OCI-LY7 (cell line): Measurements from ENCODE around the gene THRB. TPM values are rescaled to one million over a fixed set of nuclear protein-coding genes. Genes with fewer than 3 reads are reported as not detected.

ENCODE experiments used
- BruUV-seq: library from RNA; stranded (reverse); fragments of 400-500 nt; replicated peaks from 2 replicates; lab custom pipeline; 2021; lab: Mats Ljungman, UMichigan
- CTCF ChIA-PET: fragments of 300-600 bp; sonication (Branson Sonifier 250); formaldehyde crosslinking; loops from one replicate; lab custom pipeline; 2022; ENCODE audit warnings: antibody characterized with exemption; ENCODE audit not compliant: unreplicated experiment; lab: Charles Lee
- POLR2A ChIA-PET: fragments of 300-600 bp; sonication (Branson Sonifier 250); formaldehyde crosslinking; loops from one replicate; lab custom pipeline; 2022; ENCODE audit warnings: antibody characterized with exemption; lab: Charles Lee
- DNase-seq: peaks from one replicate; pipeline ENCODE4 v3.0.0-alpha.2; 2015; ENCODE audit warnings: low spot score
- H2AFZ ChIP-seq: fragments of 200-600 bp; sonication (generic), shearing (Covaris generic); 2 replicates; pipeline ENCODE4 v1.6.1; 2014; ENCODE audit warnings: mild to moderate bottlenecking, antibody characterized with exemption, low read length, moderate library complexity
- H3K27ac ChIP-seq: fragments of 200-600 bp; sonication (generic); 2 replicates; pipeline ENCODE4 v1.5.1; 2014; ENCODE audit warnings: mixed run types, low read depth, mild to moderate bottlenecking, moderate library complexity, low read length, inconsistent platforms; ENCODE audit not compliant: poor library complexity, severe bottlenecking
- H3K36me3 ChIP-seq: fragments of 200-600 bp; sonication (generic); 2 replicates; pipeline ENCODE4 v1.6.1; 2014; ENCODE audit warnings: mild to moderate bottlenecking, antibody characterized with exemption, low read length, moderate library complexity, mixed read lengths; ENCODE audit not compliant: insufficient read depth
- H3K4me1 ChIP-seq: fragments of 200-600 bp; sonication (generic); 2 replicates; pipeline ENCODE4 v1.5.1; 2014; ENCODE audit warnings: mild to moderate bottlenecking, low read length; ENCODE audit not compliant: insufficient read depth, poor library complexity, severe bottlenecking
- H3K4me2 ChIP-seq: fragments of 200-600 bp; sonication (generic); 2 replicates; pipeline ENCODE4 v1.6.1; 2014; ENCODE audit warnings: mild to moderate bottlenecking, low read length
- H3K4me3 ChIP-seq: fragments of 200-600 bp; sonication (generic); 2 replicates; pipeline ENCODE4 v1.5.1; 2014; ENCODE audit warnings: mild to moderate bottlenecking, low read depth, low read length; ENCODE audit not compliant: poor library complexity, severe bottlenecking
- H3K79me2 ChIP-seq: fragments of 200-600 bp; sonication (generic); 2 replicates; pipeline ENCODE4 v1.6.1; 2016; ENCODE audit warnings: low read depth, mild to moderate bottlenecking, low read length, moderate library complexity, mixed read lengths; ENCODE audit not compliant: insufficient read depth
- H3K9me2 ChIP-seq: fragments of 200-600 bp; sonication (generic); 2 replicates; pipeline ENCODE4 v1.6.1; 2016; ENCODE audit warnings: mild to moderate bottlenecking, low read length, mixed read lengths; ENCODE audit not compliant: insufficient read depth
- H3K9me3 ChIP-seq: fragments of 200-600 bp; sonication (generic); 2 replicates; pipeline ENCODE4 v1.6.1; 2014; ENCODE audit warnings: mild to moderate bottlenecking, mixed run types, low read length, mixed read lengths
- H4K20me1 ChIP-seq: fragments of 200-600 bp; sonication (generic); 2 replicates; pipeline ENCODE4 v1.6.1; 2014; ENCODE audit warnings: mild to moderate bottlenecking, antibody characterized with exemption, low read length, moderate library complexity, mixed read lengths; ENCODE audit not compliant: insufficient read depth
- CTCF ChIP-seq: fragments of 200-600 bp; sonication (generic); conservative IDR thresholded peaks from 2 replicates; pipeline ENCODE4 v1.5.1; 2014; ENCODE audit warnings: mild to moderate bottlenecking, antibody characterized with exemption, low read length, moderate library complexity, mixed read lengths
- EZH2phosphoT487 ChIP-seq: fragments of 200-600 bp; sonication (generic); IDR thresholded peaks from 2 replicates; pipeline ENCODE4 v1.6.1; 2018; ENCODE audit warnings: low read depth, borderline replicate concordance, mild to moderate bottlenecking, mixed run types, antibody characterized with exemption, low read length, moderate library complexity, mixed read lengths
- intact Hi-C: fragments of 100-400 bp; cut with micrococcal nuclease; formaldehyde crosslinking; loops from one replicate; pipeline ENCODE4 v1.10.0; 2022; ENCODE audit not compliant: unreplicated experiment
- total RNA-seq, 2 experiments: library from RNA; depleted of rRNA in 1 of 2; stranded (reverse); fragments of >200 nt in 1 of 2; shearing (Covaris generic) in 1 of 2; gene quantifications; 2 replicates each; pipeline ENCODE4 v1.2.3, GENCODE V29; 2014 to 2022

Gene THRB
- total RNA-seq, 2 experiments from 2014 or later: not detected

- H3K36me3 ChIP-seq: no peaks in the 10 kb centered on the region
- intact Hi-C loops: loop anchor here (5.0 kb wide), 1 partner anchor 139 kb away; no protein-coding TSS in a partner anchor
- H3K4me2 ChIP-seq: 0 out of 2 replicates have a peak overlapping the region, but pooled peaks have one; percentile 45
- TF ChIP-seq CTCF (no peak), EZH2phosphoT487 (no peak)
- CTCF ChIA-PET: no interaction called here
- H3K27ac ChIP-seq: peak overlapping the region; percentile 41
- H2AFZ ChIP-seq: peak overlapping the region; percentile 58
- BruUV-seq: no TSS peak
- no peak overlapping the region for H3K4me3 ChIP-seq
- no peaks in the 10 kb centered on the region for H3K79me2 ChIP-seq
- H4K20me1 ChIP-seq: no peaks in the 10 kb centered on the region
- no peaks in the 10 kb centered on the region for H3K9me3 ChIP-seq
- no peaks in the 10 kb centered on the region for H3K9me2 ChIP-seq
- H3K4me1 ChIP-seq: peaks cover 32% of the 10 kb centered on the region
- POLR2A ChIA-PET: interaction anchor here (0.5 to 1.1 kb wide), 5 partner anchors 9 to 210 kb away, joined by 3 to 5 read pairs (median 3); no protein-coding TSS in a partner anchor
- DNase-seq: peak; percentile 14
These were observed 357.9 kb downstream of the THRB start for GRCh38 chr3:24136624-24137310.

GRCh38 chr3:24135280-24135679 lies 359.4 kb downstream of the THRB start:
- POLR2A ChIA-PET: no interaction called here
- TF ChIP-seq EZH2phosphoT487 (no peak), CTCF (no peak)

GRCh38 chr3:24133942-24134341 lies 360.7 kb downstream of the THRB start:
- Histone ChIP-seq H3K9me3 (no peaks in the 10 kb centered on the region), H3K27ac (no peak overlapping the region), H3K79me2 (no peaks in the 10 kb centered on the region), H3K4me2 (no peak overlapping the region), H3K4me1 (peaks cover 26% of the 10 kb centered on the region), H2AFZ (no peak overlapping the region), H4K20me1 (no peaks in the 10 kb centered on the region), H3K9me2 (no peaks in the 10 kb centered on the region), H3K4me3 (no peak overlapping the region), H3K36me3 (no peaks in the 10 kb centered on the region)
- BruUV-seq: no TSS peak
- ChIA-PET CTCF (no interaction called here), POLR2A (interaction anchor here (0.5 to 1.0 kb wide), 2 partner anchors 15 to 91 kb away, joined by 3 read pairs; no protein-coding TSS in a partner anchor)
- TF ChIP-seq CTCF: no peak
- TF ChIP-seq EZH2phosphoT487: no peak
- no peak for DNase-seq
- intact Hi-C loops: no loop called here

More at GRCh38 chr3:24135280-24135679, 359.4 kb downstream of the THRB start:
- H2AFZ ChIP-seq: no peak overlapping the region
- BruUV-seq: no TSS peak
- no peaks in the 10 kb centered on the region for H3K9me3 ChIP-seq
- H3K79me2 ChIP-seq: no peaks in the 10 kb centered on the region
- DNase-seq: no peak
- no peaks in the 10 kb centered on the region for H3K9me2 ChIP-seq
- CTCF ChIA-PET: no interaction called here
- no peak overlapping the region for H3K4me3 ChIP-seq
- H3K27ac ChIP-seq: no peak overlapping the region
- no peaks in the 10 kb centered on the region for H4K20me1 ChIP-seq
- no peaks in the 10 kb centered on the region for H3K36me3 ChIP-seq
- H3K4me1 ChIP-seq: peaks cover 32% of the 10 kb centered on the region
- intact Hi-C loops: loop anchor here (5.0 kb wide), 1 partner anchor 138 kb away; no protein-coding TSS in a partner anchor
- no peak overlapping the region for H3K4me2 ChIP-seq
